H1 (cell line): Measurements from ENCODE around the gene SCO2. TPM values are rescaled to one million over a fixed set of nuclear protein-coding genes. Genes with fewer than 3 reads are reported as not detected.
A peak's percentile ranks its signal among the peaks of the same experiment; 100 is the strongest.

Source experiments
- CBX8 ChIP-seq: fragments of 300-800, 300-1000 bp; sonication (generic); IDR thresholded peaks from 2 replicates; pipeline ENCODE4 v1.7.1; 2016; ENCODE audit warnings: low read depth, low read length, borderline replicate concordance
- GABPA ChIP-seq: IDR thresholded peaks from 2 replicates; pipeline ENCODE4 v1.6.1; 2011; ENCODE audit warnings: mild to moderate bottlenecking, low read length, moderate library complexity, borderline replicate concordance; ENCODE audit not compliant: insufficient read depth
- GTF2F1 ChIP-seq: IDR thresholded peaks from 2 replicates; pipeline ENCODE4 v1.6.1; 2012; ENCODE audit warnings: low read depth, low read length, improper control_type of control experiment, borderline replicate concordance
- JUND ChIP-seq: IDR thresholded peaks from 2 replicates; pipeline ENCODE4 v1.6.1; 2011; ENCODE audit warnings: mild to moderate bottlenecking, improper control_type of control experiment, low read length
- POLR2A ChIP-seq, 2 experiments: IDR thresholded peaks; 1 replicate in 1 of 2; 2 replicates in 1 of 2; pipeline ENCODE4 v1.6.1; 2011; ENCODE audit warnings: low read depth in 2 of 2, low read length in 2 of 2, mild to moderate bottlenecking in 2 of 2; ENCODE audit errors: control extremely low read depth in 1 of 2
- SIN3A ChIP-seq, 2 experiments: IDR thresholded peaks in 1 of 2; conservative IDR thresholded peaks in 1 of 2; 2 replicates each; pipeline ENCODE4 v1.6.1; 2011 to 2012; ENCODE audit warnings: low read length in 2 of 2, improper control_type of control experiment in 1 of 2, low read depth in 1 of 2, mild to moderate bottlenecking in 1 of 2
- SP1 ChIP-seq: IDR thresholded peaks from 2 replicates; pipeline ENCODE4 v1.6.1; 2011; ENCODE audit warnings: low read depth, low read length
- polyA plus RNA-seq, 7 experiments: library from polyadenylated mRNA; depleted of rRNA in 3 of 7; stranded (reverse) in 5 of 7; unstranded in 2 of 7; fragments of >200 nt in 5 of 7; fragments of 200-250 nt in 2 of 7; gene quantifications; 1 replicate in 5 of 7; 2 replicates in 1 of 7; 4 replicates in 1 of 7; pipeline versions ENCODE4 v1.2.1 to v1.2.3, GENCODE V29; 2011 to 2013; ENCODE audit warnings: missing spikeins in 2 of 7, mixed read lengths in 2 of 7
- total RNA-seq: library from RNA; stranded (reverse); fragmentation: NEBNext Ultra II Directional; extraction: Animal tissue kit (Norgen Biotek cat#: 25700); gene quantifications from 2 replicates; pipeline ENCODE4 v1.2.1, GENCODE V29; 2021
- TF ChIP-seq, protein P1 (sequence below): IDR thresholded peaks from 2 replicates; pipeline ENCODE4 v1.6.1; 2011; ENCODE audit warnings: low read length, improper control_type of control experiment
- TF ChIP-seq, protein P2 (sequence below), 3 experiments: IDR thresholded peaks; 1 replicate in 2 of 3; 2 replicates in 1 of 3; pipeline versions ENCODE4 v1.5.1 to v1.6.1; 2011; ENCODE audit warnings: low read length in 3 of 3, mild to moderate bottlenecking in 3 of 3, inconsistent platforms in 2 of 3, low read depth in 1 of 3, moderate library complexity in 1 of 3; ENCODE audit not compliant: insufficient read depth in 1 of 3; ENCODE audit errors: control extremely low read depth in 1 of 3

The SCO2 gene
- total and polyA plus RNA-seq, 2 of the 8 experiments (the other 6 are each of a cell fraction or from before 2014, with no cell fraction given): 2.0 TPM; not detected in 1

DNA sequence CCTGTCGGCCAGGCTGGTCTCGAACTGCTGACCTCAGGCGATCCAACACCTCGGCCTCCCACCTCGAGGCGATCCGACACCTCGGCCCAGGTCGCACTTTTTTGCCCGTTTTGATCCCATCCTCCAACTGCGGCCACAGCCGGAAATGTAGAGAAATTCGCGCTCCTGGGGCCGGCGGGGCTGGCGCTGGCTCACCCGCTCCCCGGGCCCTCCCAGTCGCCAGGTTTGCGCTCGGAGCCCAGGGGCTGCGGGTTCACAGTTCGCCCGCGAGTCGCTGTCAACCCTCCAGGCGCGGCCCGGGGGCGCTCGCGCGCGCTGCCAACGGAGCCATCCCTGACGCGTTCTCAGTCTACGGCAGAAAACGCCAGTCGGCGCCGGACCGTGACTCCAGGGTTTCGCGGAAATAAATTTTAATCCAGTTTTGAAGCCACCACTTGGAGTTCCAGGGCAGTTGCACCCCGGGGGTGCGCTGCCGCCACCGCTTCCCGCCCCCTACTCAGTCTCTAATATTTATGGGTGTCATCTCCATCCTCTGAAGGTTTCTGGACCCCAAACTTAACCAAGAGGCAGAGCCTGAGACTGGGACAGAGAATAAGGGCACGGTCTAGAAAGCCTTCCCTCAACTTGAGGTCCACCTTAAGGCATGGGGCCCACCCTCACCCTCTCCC, 18.8 kb upstream of the SCO2 start (continued):
- no peak for TF ChIP-seq GTF2F1
- no peak for TF ChIP-seq SP1
- TF ChIP-seq, protein P1, sequence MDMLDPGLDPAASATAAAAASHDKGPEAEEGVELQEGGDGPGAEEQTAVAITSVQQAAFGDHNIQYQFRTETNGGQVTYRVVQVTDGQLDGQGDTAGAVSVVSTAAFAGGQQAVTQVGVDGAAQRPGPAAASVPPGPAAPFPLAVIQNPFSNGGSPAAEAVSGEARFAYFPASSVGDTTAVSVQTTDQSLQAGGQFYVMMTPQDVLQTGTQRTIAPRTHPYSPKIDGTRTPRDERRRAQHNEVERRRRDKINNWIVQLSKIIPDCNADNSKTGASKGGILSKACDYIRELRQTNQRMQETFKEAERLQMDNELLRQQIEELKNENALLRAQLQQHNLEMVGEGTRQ: no peak
- TF ChIP-seq JUND: peak; percentile 32; the same call in 1 of the 2 replicates
- TF ChIP-seq SIN3A (conservative IDR thresholded peaks at IDR 0.05 in 1 of 2, IDR thresholded peaks at IDR 0.05 in 1 of 2; ENCODE audit: low read depth in 1 of 2, low read length in 2 of 2): peak in 1 of 2 experiments; percentile 84; a peak in 2 of 4 replicates
- peak; percentile 83; the same call in 1 of the 2 replicates for TF ChIP-seq GABPA
- no peak for TF ChIP-seq CBX8
- TF ChIP-seq, protein P2, sequence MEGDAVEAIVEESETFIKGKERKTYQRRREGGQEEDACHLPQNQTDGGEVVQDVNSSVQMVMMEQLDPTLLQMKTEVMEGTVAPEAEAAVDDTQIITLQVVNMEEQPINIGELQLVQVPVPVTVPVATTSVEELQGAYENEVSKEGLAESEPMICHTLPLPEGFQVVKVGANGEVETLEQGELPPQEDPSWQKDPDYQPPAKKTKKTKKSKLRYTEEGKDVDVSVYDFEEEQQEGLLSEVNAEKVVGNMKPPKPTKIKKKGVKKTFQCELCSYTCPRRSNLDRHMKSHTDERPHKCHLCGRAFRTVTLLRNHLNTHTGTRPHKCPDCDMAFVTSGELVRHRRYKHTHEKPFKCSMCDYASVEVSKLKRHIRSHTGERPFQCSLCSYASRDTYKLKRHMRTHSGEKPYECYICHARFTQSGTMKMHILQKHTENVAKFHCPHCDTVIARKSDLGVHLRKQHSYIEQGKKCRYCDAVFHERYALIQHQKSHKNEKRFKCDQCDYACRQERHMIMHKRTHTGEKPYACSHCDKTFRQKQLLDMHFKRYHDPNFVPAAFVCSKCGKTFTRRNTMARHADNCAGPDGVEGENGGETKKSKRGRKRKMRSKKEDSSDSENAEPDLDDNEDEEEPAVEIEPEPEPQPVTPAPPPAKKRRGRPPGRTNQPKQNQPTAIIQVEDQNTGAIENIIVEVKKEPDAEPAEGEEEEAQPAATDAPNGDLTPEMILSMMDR (IDR thresholded peaks at IDR 0.05; ENCODE audit: control extremely low read depth in 1 of 3, insufficient read depth in 1 of 3, low read depth in 1 of 3, low read length in 3 of 3): peak; percentile 74 to 88 (median 75)
- no peak for TF ChIP-seq POLR2A (IDR thresholded peaks at IDR 0.05; ENCODE audit: control extremely low read depth in 1 of 2, low read depth in 2 of 2, low read length in 2 of 2)
